HUES6 (cell line): ENCODE results near the gene CFAP20DC.
"Not testable (repeated sequence)": the region's sequence is repeated elsewhere in the genome, so short reads cannot be mapped to it uniquely, and the experiment has no call there.

ENCODE experiments used
- H3K27ac ChIP-seq: 2 replicates; pipeline ENCODE4 v1.7.0; 2013; ENCODE audit warnings: low read depth, mild to moderate bottlenecking, low read length, inconsistent platforms
- H3K27me3 ChIP-seq: 2 replicates; pipeline ENCODE4 v1.6.1; 2013; ENCODE audit warnings: low read length; ENCODE audit not compliant: control insufficient read depth, insufficient read depth
- H3K36me3 ChIP-seq: 2 replicates; pipeline ENCODE4 v1.6.1; 2013; ENCODE audit warnings: low read length; ENCODE audit not compliant: control insufficient read depth, insufficient read depth
- H3K4me1 ChIP-seq: 2 replicates; pipeline ENCODE4 v1.6.1; 2013; ENCODE audit warnings: low read length; ENCODE audit not compliant: control insufficient read depth, insufficient read depth
- H3K4me3 ChIP-seq: 2 replicates; pipeline ENCODE4 v1.5.1; 2013; ENCODE audit warnings: low read depth, low read length
- H3K9ac ChIP-seq: one replicate; pipeline ENCODE4 v1.6.1; 2013; ENCODE audit warnings: mild to moderate bottlenecking, low read length
- H3K9me3 ChIP-seq: 2 replicates; pipeline ENCODE4 v1.6.1; 2013; ENCODE audit warnings: low read depth, low read length; ENCODE audit not compliant: control insufficient read depth, insufficient read depth

The CFAP20DC gene

GRCh38 chr3:59049671-59050331 is at the start of gene CFAP20DC:
Gene CFAP20DC (minus strand): TSS chr3:59050025. CDS start chr3:59049631, 394 bp downstream.
- Histone ChIP-seq H3K4me3 (peak within 1 kb of the TSS; percentile 76), H3K27me3 (no peaks in the 10 kb centered on the region), H3K36me3 (no peaks in the 10 kb centered on the region), H3K9ac (peak within 1 kb of the TSS; percentile 65), H3K9me3 (no peaks in the 10 kb centered on the region), H3K4me1 (peaks cover 14% of the 10 kb centered on the region), H3K27ac (0 out of 2 replicates have a peak within 1 kb of the TSS, but pooled peaks have one; percentile 4)

GRCh38 chr3:59098516-59098915 is 48.7 kb upstream of the CFAP20DC start:
- H3K27ac ChIP-seq, H3K4me3 ChIP-seq, H3K9me3 ChIP-seq, H3K27me3 ChIP-seq, H3K36me3 ChIP-seq, H3K9ac ChIP-seq: not testable (repeated sequence)
- H3K4me1 ChIP-seq: peaks cover 19% of the 10 kb centered on the region

GRCh38 chr3:59094446-59094845 is 44.6 kb upstream of the CFAP20DC start:
- Histone ChIP-seq H3K27me3 (no peaks in the 10 kb centered on the region), H3K27ac (no peak overlapping the region), H3K9me3 (no peaks in the 10 kb centered on the region), H3K4me1 (peaks cover 5% of the 10 kb centered on the region; the same call in 1 of the 2 replicates), H3K36me3 (no peaks in the 10 kb centered on the region), H3K4me3 (no peak overlapping the region), H3K9ac (no peak overlapping the region)

- no peak overlapping the region for H3K27ac ChIP-seq
- H3K27me3 ChIP-seq: no peaks in the 10 kb centered on the region
- no peak overlapping the region for H3K9ac ChIP-seq
- no peaks in the 10 kb centered on the region for H3K36me3 ChIP-seq
- H3K9me3 ChIP-seq: no peaks in the 10 kb centered on the region
- peaks cover 5% of the 10 kb centered on the region; the same call in 1 of the 2 replicates for H3K4me1 ChIP-seq
- no peak overlapping the region for H3K4me3 ChIP-seq
These were observed 43.7 kb upstream of the CFAP20DC start for GRCh38 chr3:59093521-59093920.

- H3K27ac ChIP-seq: no peak overlapping the region
- H3K9me3 ChIP-seq: no peaks in the 10 kb centered on the region
- no peak overlapping the region for H3K9ac ChIP-seq
- no peaks in the 10 kb centered on the region for H3K27me3 ChIP-seq
- no peaks in the 10 kb centered on the region for H3K36me3 ChIP-seq
- peaks cover 1% of the 10 kb centered on the region; the same call in 1 of the 2 replicates for H3K4me1 ChIP-seq
- H3K4me3 ChIP-seq: no peak overlapping the region
These were observed 38.9 kb upstream of the CFAP20DC start for GRCh38 chr3:59088761-59089160.

GRCh38 chr3:59085976-59086375 is 36.2 kb upstream of the CFAP20DC start:
- Histone ChIP-seq H3K27me3 (no peaks in the 10 kb centered on the region), H3K36me3 (no peaks in the 10 kb centered on the region), H3K4me1 (no peaks in the 10 kb centered on the region; the same call in 1 of the 2 replicates), H3K9me3 (no peaks in the 10 kb centered on the region), H3K9ac (no peak overlapping the region), H3K4me3 (no peak overlapping the region), H3K27ac (no peak overlapping the region)

GRCh38 chr3:59084583-59084982 is 34.8 kb upstream of the CFAP20DC start:
- no peak overlapping the region for H3K27ac ChIP-seq
- H3K4me1 ChIP-seq: no peaks in the 10 kb centered on the region; the same call in 1 of the 2 replicates
- H3K9me3 ChIP-seq: no peaks in the 10 kb centered on the region
- H3K9ac ChIP-seq: no peak overlapping the region
- H3K4me3 ChIP-seq: no peak overlapping the region
- H3K27me3 ChIP-seq: no peaks in the 10 kb centered on the region
- H3K36me3 ChIP-seq: no peaks in the 10 kb centered on the region

- Histone ChIP-seq H3K4me3 (no peak overlapping the region), H3K4me1 (no peaks in the 10 kb centered on the region; the same call in 1 of the 2 replicates), H3K27me3 (no peaks in the 10 kb centered on the region), H3K9me3 (no peaks in the 10 kb centered on the region), H3K27ac (no peak overlapping the region), H3K36me3 (no peaks in the 10 kb centered on the region), H3K9ac (no peak overlapping the region)
These were observed 32.3 kb upstream of the CFAP20DC start for GRCh38 chr3:59082106-59082505.

- no peak overlapping the region for H3K9ac ChIP-seq
- no peaks in the 10 kb centered on the region; the same call in 1 of the 2 replicates for H3K4me1 ChIP-seq
- H3K27me3 ChIP-seq: no peaks in the 10 kb centered on the region
- no peaks in the 10 kb centered on the region for H3K9me3 ChIP-seq
- H3K36me3 ChIP-seq: no peaks in the 10 kb centered on the region
- H3K27ac ChIP-seq: no peak overlapping the region
- no peak overlapping the region for H3K4me3 ChIP-seq
These were observed 31.2 kb upstream of the CFAP20DC start for GRCh38 chr3:59081071-59081470.

GRCh38 chr3:59079962-59080361 is 30.1 kb upstream of the CFAP20DC start:
- Histone ChIP-seq H3K9ac (no peak overlapping the region), H3K4me3 (no peak overlapping the region), H3K27me3 (no peaks in the 10 kb centered on the region), H3K36me3 (no peaks in the 10 kb centered on the region), H3K27ac (no peak overlapping the region), H3K9me3 (no peaks in the 10 kb centered on the region), H3K4me1 (no peaks in the 10 kb centered on the region)

- Histone ChIP-seq H3K36me3 (no peaks in the 10 kb centered on the region), H3K4me3 (no peak overlapping the region), H3K9ac (no peak overlapping the region), H3K27me3 (no peaks in the 10 kb centered on the region), H3K27ac (no peak overlapping the region), H3K9me3 (no peaks in the 10 kb centered on the region), H3K4me1 (no peaks in the 10 kb centered on the region)
These were observed 24.9 kb upstream of the CFAP20DC start for GRCh38 chr3:59074764-59075163.
